Trophoblast cell (in vitro differentiated cells and primary cell): ENCODE measurements around the gene CA7.

Source experiments
- DNase-seq, 2 donors: peaks; one replicate each; pipeline ENCODE4 v3.0.0-alpha.2; 2016
- H2AFZ ChIP-seq: 2 replicates; pipeline ENCODE4 v1.6.1; 2013; ENCODE audit warnings: low read length, moderate library complexity, mild to moderate bottlenecking; ENCODE audit not compliant: insufficient read depth, poor library complexity
- H2AK5ac ChIP-seq: 2 replicates; pipeline ENCODE4 v1.6.1; 2013; ENCODE audit warnings: mild to moderate bottlenecking, low read length
- H2BK120ac ChIP-seq: 2 replicates; pipeline ENCODE4 v1.6.1; 2013; ENCODE audit warnings: low read length, mild to moderate bottlenecking, moderate library complexity; ENCODE audit not compliant: insufficient read depth, poor library complexity
- H2BK12ac ChIP-seq: 2 replicates; pipeline ENCODE4 v1.6.1; 2013; ENCODE audit warnings: mild to moderate bottlenecking, low read length, moderate library complexity
- H2BK5ac ChIP-seq: 2 replicates; pipeline ENCODE4 v1.6.1; 2013; ENCODE audit warnings: low read length, low read depth, moderate library complexity, mild to moderate bottlenecking; ENCODE audit not compliant: poor library complexity
- H3K14ac ChIP-seq: 2 replicates; pipeline ENCODE4 v1.6.1; 2013; ENCODE audit warnings: mild to moderate bottlenecking, low read length
- H3K18ac ChIP-seq: 2 replicates; pipeline ENCODE4 v1.6.1; 2013; ENCODE audit warnings: mild to moderate bottlenecking, low read length
- H3K23ac ChIP-seq: 2 replicates; pipeline ENCODE4 v1.6.1; 2013; ENCODE audit warnings: low read length
- H3K27ac ChIP-seq: 2 replicates; pipeline ENCODE4 v1.5.1; 2013; ENCODE audit warnings: low read depth, mild to moderate bottlenecking, inconsistent platforms, low read length, moderate library complexity
- H3K27me3 ChIP-seq: 2 replicates; pipeline ENCODE4 v1.6.1; 2013; ENCODE audit warnings: inconsistent platforms, mild to moderate bottlenecking, low read length, moderate library complexity; ENCODE audit not compliant: insufficient read depth
- H3K36me3 ChIP-seq, 2 experiments: 1 replicate in 1 of 2; 2 replicates in 1 of 2; pipeline ENCODE4 v1.6.1; 2013; ENCODE audit warnings: low read length in 2 of 2, mild to moderate bottlenecking in 2 of 2, moderate library complexity in 1 of 2; ENCODE audit not compliant: insufficient read depth in 2 of 2, control insufficient read depth in 1 of 2
- H3K4ac ChIP-seq: 2 replicates; pipeline ENCODE4 v1.6.1; 2013; ENCODE audit warnings: low read depth, mild to moderate bottlenecking, low read length, moderate library complexity
- H3K4me1 ChIP-seq, 2 experiments: 1 replicate in 1 of 2; 2 replicates in 1 of 2; pipeline ENCODE4 v1.6.1; 2013; ENCODE audit warnings: low read length in 2 of 2, mild to moderate bottlenecking in 2 of 2, moderate library complexity in 1 of 2; ENCODE audit not compliant: insufficient read depth in 2 of 2, control insufficient read depth in 1 of 2
- H3K4me2 ChIP-seq: 2 replicates; pipeline ENCODE4 v1.6.1; 2013; ENCODE audit warnings: inconsistent platforms, mild to moderate bottlenecking, low read length, moderate library complexity
- H3K4me3 ChIP-seq: 2 replicates; pipeline ENCODE4 v1.5.1; 2013; ENCODE audit warnings: mild to moderate bottlenecking, low read depth, low read length, inconsistent platforms
- H3K79me1 ChIP-seq: one replicate; pipeline ENCODE4 v1.6.1; 2013; ENCODE audit warnings: low read length
- H3K79me2 ChIP-seq: 2 replicates; pipeline ENCODE4 v1.6.1; 2013; ENCODE audit warnings: low read length, mild to moderate bottlenecking; ENCODE audit not compliant: control insufficient read depth, insufficient read depth, poor library complexity
- H3K9ac ChIP-seq: 2 replicates; pipeline ENCODE4 v1.6.1; 2013; ENCODE audit warnings: mild to moderate bottlenecking, low read length
- H3K9me3 ChIP-seq: 2 replicates; pipeline ENCODE4 v1.6.1; 2013; ENCODE audit warnings: low read depth, mild to moderate bottlenecking, control low read depth, inconsistent platforms, low read length; ENCODE audit not compliant: insufficient read depth
- H4K12ac ChIP-seq: 2 replicates; pipeline ENCODE4 v1.6.1; 2013; ENCODE audit warnings: low read depth, mild to moderate bottlenecking, low read length, moderate library complexity
- H4K8ac ChIP-seq: 2 replicates; pipeline ENCODE4 v1.6.1; 2013; ENCODE audit warnings: low read depth, mild to moderate bottlenecking, low read length, moderate library complexity
- H4K91ac ChIP-seq: one replicate; pipeline ENCODE4 v1.6.1; 2013; ENCODE audit warnings: low read depth, mild to moderate bottlenecking, low read length, moderate library complexity
- WGBS: extraction: QIAGEN DNeasy Blood & Tissue Kit; methylation state at CpG from one replicate; pipeline ENCODE4 v1.1.7; 2013; ENCODE audit warnings: missing lambda C conversion rate; ENCODE audit not compliant: insufficient read length, insufficient coverage; ENCODE audit errors: extremely low coverage; 5-methylcytosine and 5-hydroxymethylcytosine counted together

CA7 gene

GRCh38 chr16:66878067-66878466 lies 33.9 kb downstream of the CA7 start:
- Histone ChIP-seq H3K4me2 (no peak overlapping the region), H3K18ac (no peak overlapping the region), H2BK5ac (no peak overlapping the region), H2BK12ac (no peak overlapping the region), H3K4me3 (no peak overlapping the region), H2BK120ac (no peak overlapping the region), H3K9ac (no peak overlapping the region), H3K4ac (no peak overlapping the region), H3K79me2 (peaks cover 5% of the 10 kb centered on the region), H3K23ac (no peak overlapping the region), H4K12ac (no peak overlapping the region), H3K27me3 (no peaks in the 10 kb centered on the region), H4K91ac (no peak overlapping the region), H3K4me1 (peaks cover 6 to 8% of the 10 kb centered on the region in 2 experiments), H3K27ac (no peak overlapping the region), H4K8ac (no peak overlapping the region), H3K9me3 (no peaks in the 10 kb centered on the region), H3K14ac (no peak overlapping the region), H3K79me1 (peaks cover 10% of the 10 kb centered on the region), H3K36me3 (no peaks in the 10 kb centered on the region), H2AK5ac (no peak overlapping the region), H2AFZ (no peak overlapping the region)
- no peak for DNase-seq
- no CpG with 5 or more reads among the region's 5 CpGs for whole genome bisulfite sequencing

- no peak within 1 kb of the TSS for H2BK12ac ChIP-seq
- H3K9me3 ChIP-seq, result no peaks in the 10 kb centered on the region
- H3K9ac ChIP-seq, result peak within 1 kb of the TSS; percentile 84
- H3K27ac ChIP-seq, result peak within 1 kb of the TSS; percentile 46
- peak within 1 kb of the TSS; percentile 87 for H2AFZ ChIP-seq
- H4K91ac ChIP-seq, result peak within 1 kb of the TSS; percentile 56
- H3K79me2 ChIP-seq, result peaks cover 5% of the 10 kb centered on the region
- peak within 1 kb of the TSS; percentile 78 for H2BK5ac ChIP-seq
- H3K36me3 ChIP-seq, result peaks cover 11 to 13% of the 10 kb centered on the region in 2 experiments
- peak within 1 kb of the TSS; percentile 89 for H3K4me2 ChIP-seq
- H3K4ac ChIP-seq, result peak within 1 kb of the TSS; percentile 71
- H3K27me3 ChIP-seq, result no peaks in the 10 kb centered on the region
- H2BK120ac ChIP-seq, result peak within 1 kb of the TSS; percentile 76
- no peak within 1 kb of the TSS for H3K23ac ChIP-seq
- no CpG with 5 or more reads among the region's 58 CpGs for WGBS
- peak within 1 kb of the TSS; percentile 90 for H3K4me3 ChIP-seq
- peak within 1 kb of the TSS; percentile 2 for H4K12ac ChIP-seq
- H3K14ac ChIP-seq, result peak within 1 kb of the TSS; percentile 50
- peaks cover 12% of the 10 kb centered on the region in 2 experiments for H3K4me1 ChIP-seq
- H4K8ac ChIP-seq, result peak within 1 kb of the TSS; percentile 88
- H2AK5ac ChIP-seq, result peak within 1 kb of the TSS; percentile 18
- H3K18ac ChIP-seq, result peak within 1 kb of the TSS; percentile 82
- DNase-seq, result peak; percentile 92 to 97
- H3K79me1 ChIP-seq, result peaks cover 10% of the 10 kb centered on the region
Observed at GRCh38 chr16:66880288-66881013, 36.2 kb downstream of the CA7 start, which contains the start of gene PDP2. Gene PDP2, plus strand, starts transcription at chr16:66880515. Its CDS starts 3,770 bp downstream, at chr16:66884285.

GRCh38 chr16:66881014-66881417 lies 36.8 kb downstream of the CA7 start:
- Histone ChIP-seq H3K27ac (peak overlapping the region; percentile 46), H3K4me3 (peak overlapping the region; percentile 90), H2BK5ac (peak overlapping the region; percentile 78), H3K23ac (no peak overlapping the region), H2BK120ac (peak overlapping the region; percentile 76), H3K9me3 (no peaks in the 10 kb centered on the region), H2AK5ac (peak overlapping the region; percentile 18), H2AFZ (peak overlapping the region; percentile 87), H3K27me3 (no peaks in the 10 kb centered on the region), H3K18ac (peak overlapping the region; percentile 82), H3K4me1 (peaks cover 14% of the 10 kb centered on the region in 2 experiments), H4K91ac (peak overlapping the region; percentile 56), H4K12ac (peak overlapping the region; percentile 2), H4K8ac (peak overlapping the region; percentile 88), H3K79me1 (peaks cover 10% of the 10 kb centered on the region), H3K4me2 (peak overlapping the region; percentile 89), H3K14ac (peak overlapping the region; percentile 50), H3K36me3 (peaks cover 14 to 15% of the 10 kb centered on the region in 2 experiments), H3K79me2 (peaks cover 5% of the 10 kb centered on the region), H3K9ac (peak overlapping the region; percentile 84), H2BK12ac (no peak overlapping the region), H3K4ac (peak overlapping the region; percentile 71)
- peak in 1 of 2 donors; percentile 24 for DNase-seq
- WGBS, result no CpG with 5 or more reads among the region's 23 CpGs

GRCh38 chr16:66881560-66881959 lies 37.3 kb downstream of the CA7 start:
- H3K14ac ChIP-seq, result no peak overlapping the region
- H3K9ac ChIP-seq, result no peak overlapping the region
- no peak overlapping the region for H2AK5ac ChIP-seq
- H4K12ac ChIP-seq, result no peak overlapping the region
- H3K79me2 ChIP-seq, result peaks cover 5% of the 10 kb centered on the region
- H4K91ac ChIP-seq, result no peak overlapping the region
- H3K4me1 ChIP-seq, result peaks cover 14% of the 10 kb centered on the region in 2 experiments
- H2BK12ac ChIP-seq, result no peak overlapping the region
- H3K36me3 ChIP-seq, result peaks cover 14 to 15% of the 10 kb centered on the region in 2 experiments
- no peak overlapping the region for H2AFZ ChIP-seq
- no peak overlapping the region for H2BK120ac ChIP-seq
- no peak overlapping the region for H3K27ac ChIP-seq
- H3K4ac ChIP-seq, result no peak overlapping the region
- H4K8ac ChIP-seq, result no peak overlapping the region
- H3K27me3 ChIP-seq, result no peaks in the 10 kb centered on the region
- H3K23ac ChIP-seq, result no peak overlapping the region
- DNase-seq, result no peak
- H3K18ac ChIP-seq, result no peak overlapping the region
- no peak overlapping the region for H2BK5ac ChIP-seq
- H3K4me2 ChIP-seq, result peak overlapping the region; percentile 38
- no peaks in the 10 kb centered on the region for H3K9me3 ChIP-seq
- no peak overlapping the region for H3K4me3 ChIP-seq
- no CpG with 5 or more reads among the region's 2 CpGs for WGBS
- peaks cover 10% of the 10 kb centered on the region for H3K79me1 ChIP-seq
